HepG2 (cell line): ENCODE data around the gene EFCAB11. TPM values are rescaled to one million over a fixed set of nuclear protein-coding genes. Genes with fewer than 3 reads are reported as not detected.

Experiments used
- ATAC-seq: fragments of 200-7000 bp; cut with Tn5 transposase; 3 replicates; pipeline ENCODE4 v1.9.1; 2020; ENCODE audit warnings: mild to moderate bottlenecking, moderate library complexity
- BruUV-seq: library from RNA; stranded (reverse); fragments of 400-500 nt; replicated peaks from 2 replicates; lab custom pipeline; 2021; lab: Mats Ljungman, UMichigan
- CTCF ChIA-PET: fragments of 300-600 bp; formaldehyde crosslinking; extraction: SDS; loops from one replicate; lab custom pipeline; 2021; ENCODE audit warnings: low total read pairs, inconsistent platforms, low intra/inter-chr PET ratio; lab: Yijun Ruan, JAX
- POLR2A ChIA-PET: fragments of 350-600 bp; sonication (Branson Sonifier 250); formaldehyde crosslinking; loops from one replicate; lab custom pipeline; 2020; ENCODE audit warnings: antibody characterized with exemption, inconsistent platforms; lab: Yijun Ruan, JAX
- DNase-seq: peaks from one replicate; pipeline ENCODE4 v3.0.0-alpha.2; 2015; ENCODE audit warnings: low spot score
- FAIRE-seq: peaks from 3 replicates; lab custom pipeline; 2011; peaks lifted over from hg19 to GRCh38; lab: Jason Lieb, UNC
- H2AFZ ChIP-seq: one replicate; pipeline ENCODE4 v1.6.1; 2011; ENCODE audit warnings: low read length, inconsistent platforms
- H3K27ac ChIP-seq: fragments of 300-600 bp; 3 replicates; pipeline ENCODE4 v1.8.0; 2011; ENCODE audit warnings: mixed run types, mild to moderate bottlenecking, mixed read lengths, low read length, inconsistent platforms; ENCODE audit not compliant: insufficient read depth; ENCODE audit errors: extremely low read length
- H3K27me3 ChIP-seq, 2 experiments: fragments of 200-600 bp in 1 of 2; 2 replicates in 1 of 2; 3 replicates in 1 of 2; pipeline versions ENCODE4 v1.6.0 to v1.8.0; 2011; ENCODE audit warnings: low read length in 2 of 2, mild to moderate bottlenecking in 2 of 2, moderate library complexity in 2 of 2, inconsistent platforms in 1 of 2; ENCODE audit not compliant: insufficient read depth in 2 of 2, control insufficient read depth in 1 of 2
- H3K36me3 ChIP-seq, 2 experiments: fragments of 200-600 bp in 1 of 2; replicated peaks in 1 of 2; 2 replicates in 1 of 2; 3 replicates in 1 of 2; pipeline versions ENCODE4 v1.5.1 to v1.8.0; 2011; ENCODE audit warnings: low read length in 2 of 2, inconsistent platforms in 1 of 2; ENCODE audit not compliant: insufficient read depth in 2 of 2, control insufficient read depth in 1 of 2
- H3K4me1 ChIP-seq: 2 replicates; pipeline ENCODE4 v1.5.1; 2012; ENCODE audit warnings: low read length, inconsistent platforms; ENCODE audit not compliant: insufficient read depth
- H3K4me2 ChIP-seq: 2 replicates; pipeline ENCODE4 v1.6.0; 2011; ENCODE audit warnings: low read depth, low read length, inconsistent platforms
- H3K4me3 ChIP-seq, 3 experiments: fragments of 200-600 bp in 1 of 3; sonication (generic), shearing (Covaris generic) in 1 of 3; replicated peaks in 1 of 3; 2 replicates each; pipeline ENCODE4 v1.5.1; 2011 to 2016; ENCODE audit warnings: low read length in 3 of 3, inconsistent platforms in 2 of 3, low read depth in 2 of 3, mild to moderate bottlenecking in 2 of 3, control low read depth in 1 of 3, mixed read lengths in 1 of 3; ENCODE audit not compliant: insufficient read depth in 1 of 3
- H3K79me2 ChIP-seq: one replicate; pipeline ENCODE4 v1.6.1; 2011; ENCODE audit warnings: low read length, inconsistent platforms; ENCODE audit not compliant: insufficient read depth
- H3K9ac ChIP-seq: 2 replicates; pipeline ENCODE4 v1.6.0; 2011; ENCODE audit warnings: mild to moderate bottlenecking, low read depth, low read length, inconsistent platforms; ENCODE audit not compliant: insufficient read depth
- H3K9me3 ChIP-seq: 2 replicates; pipeline ENCODE4 v1.5.1; 2012; ENCODE audit warnings: mild to moderate bottlenecking, low read length
- H4K20me1 ChIP-seq: 2 replicates; pipeline ENCODE4 v1.6.0; 2011; ENCODE audit warnings: inconsistent platforms, mild to moderate bottlenecking, low read length, moderate library complexity; ENCODE audit not compliant: insufficient read depth
- DMAP1 ChIP-seq: IDR thresholded peaks from 2 replicates; pipeline ENCODE4 v1.6.1; 2016
- E2F2 ChIP-seq: sonication (generic); formaldehyde crosslinking; IDR thresholded peaks from 2 replicates; pipeline ENCODE4 v1.4.0; 2020; ENCODE audit warnings: missing genetic modification reagents, borderline replicate concordance
- FOXK1 ChIP-seq: sonication (generic); formaldehyde crosslinking; IDR thresholded peaks from 2 replicates; pipeline ENCODE4 v1.4.0; 2020; ENCODE audit warnings: low read depth, missing genetic modification reagents, borderline replicate concordance
- MBNL3 ChIP-seq: fragments of 250-450 bp; sonication (Bioruptor Pico); conservative IDR thresholded peaks from 2 replicates; pipeline ENCODE4 v1.8.0; 2022; ENCODE audit warnings: mild to moderate bottlenecking, inconsistent platforms
- MED13 ChIP-seq: sonication (generic); formaldehyde crosslinking; IDR thresholded peaks from 2 replicates; pipeline ENCODE4 v1.5.0; 2020; ENCODE audit warnings: missing genetic modification reagents
- NBN ChIP-seq: fragments of 450-650 bp; conservative IDR thresholded peaks from 2 replicates; pipeline ENCODE4 v1.6.1; 2017
- POGZ ChIP-seq: sonication (generic); formaldehyde crosslinking; IDR thresholded peaks from 2 replicates; pipeline ENCODE4 v1.4.0; 2020; ENCODE audit warnings: mild to moderate bottlenecking, missing genetic modification reagents
- SNAPC2 ChIP-seq: sonication (generic); formaldehyde crosslinking; IDR thresholded peaks from 2 replicates; pipeline ENCODE4 v1.8.1; 2022; ENCODE audit warnings: mild to moderate bottlenecking, missing genetic modification reagents
- SNAPC5 ChIP-seq: sonication (generic); formaldehyde crosslinking; IDR thresholded peaks from 2 replicates; pipeline ENCODE4 v1.8.1; 2023; ENCODE audit warnings: mild to moderate bottlenecking, missing genetic modification reagents, borderline replicate concordance
- TSC22D2 ChIP-seq: sonication (generic); formaldehyde crosslinking; IDR thresholded peaks from 2 replicates; pipeline ENCODE4 v1.5.1; 2020; ENCODE audit warnings: missing genetic modification reagents, mild to moderate bottlenecking, borderline replicate concordance
- ZFAT ChIP-seq: sonication (generic); formaldehyde crosslinking; conservative IDR thresholded peaks from 2 replicates; pipeline ENCODE4 v1.8.1; 2023; ENCODE audit warnings: missing genetic modification reagents, inconsistent platforms
- ZNF33B ChIP-seq: sonication (generic); formaldehyde crosslinking; IDR thresholded peaks from 2 replicates; pipeline ENCODE4 v1.5.1; 2020; ENCODE audit warnings: mild to moderate bottlenecking, missing genetic modification reagents
- ZNF564 ChIP-seq: sonication (generic); formaldehyde crosslinking; IDR thresholded peaks from 2 replicates; pipeline ENCODE4 v1.8.1; 2023; ENCODE audit warnings: mild to moderate bottlenecking, missing genetic modification reagents
- ZNF607 ChIP-seq: sonication (generic); formaldehyde crosslinking; IDR thresholded peaks from 2 replicates; pipeline ENCODE4 v1.5.1; 2020; ENCODE audit warnings: missing genetic modification reagents, mild to moderate bottlenecking, borderline replicate concordance
- WGBS: methylation state at CpG from one replicate; pipeline ENCODE4 v1.1.6; 2017; ENCODE audit warnings: low lambda C conversion rate; 5-methylcytosine and 5-hydroxymethylcytosine counted together
- in situ Hi-C: cut with HindIII; loops from 2 replicates; pipeline ENCODE4 v1.10.0; 2017; ENCODE audit warnings: low pct_unique_long_range_greater_than_20kb; ENCODE audit not compliant: extremely low pct_ligation_motif_present
- intact Hi-C: fragments of 100-400 bp; cut with micrococcal nuclease; formaldehyde crosslinking; loops from one replicate; pipeline ENCODE4 v1.10.0; 2022; ENCODE audit not compliant: unreplicated experiment
- polyA plus RNA-seq, 8 experiments: library from polyadenylated mRNA; depleted of rRNA in 3 of 8; stranded (reverse) in 7 of 8; unstranded in 1 of 8; fragments of >200 nt; fragmentation: Illumina TruSeq in 4 of 8; extraction: Trizol in 4 of 8; gene quantifications; 2 replicates each; pipeline versions ENCODE4 v1.2.1 to v1.2.3, GENCODE V29; 2011 to 2016; ENCODE audit warnings: low read depth in 4 of 8, missing spikeins in 1 of 8, mixed read lengths in 1 of 8; ENCODE audit not compliant: insufficient read depth in 1 of 8
- total RNA-seq, 5 experiments: library from RNA; depleted of rRNA; stranded (reverse); fragments of >200 nt; fragmentation: Illumina TruSeq; extraction: Trizol; gene quantifications; 2 replicates each; pipeline ENCODE4 v1.2.3, GENCODE V29; 2016; ENCODE audit warnings: low read depth in 1 of 5
- TF ChIP-seq, protein P1 (sequence below): sonication (generic); formaldehyde crosslinking; IDR thresholded peaks from 2 replicates; pipeline ENCODE4 v1.5.0; 2020; ENCODE audit warnings: mild to moderate bottlenecking, missing genetic modification reagents

EFCAB11 gene
- total and polyA plus RNA-seq, 2 of the 13 experiments (the other 11 are each of a cell fraction or from before 2014, with no cell fraction given), result 8.2 to 31.5 TPM

DNA sequence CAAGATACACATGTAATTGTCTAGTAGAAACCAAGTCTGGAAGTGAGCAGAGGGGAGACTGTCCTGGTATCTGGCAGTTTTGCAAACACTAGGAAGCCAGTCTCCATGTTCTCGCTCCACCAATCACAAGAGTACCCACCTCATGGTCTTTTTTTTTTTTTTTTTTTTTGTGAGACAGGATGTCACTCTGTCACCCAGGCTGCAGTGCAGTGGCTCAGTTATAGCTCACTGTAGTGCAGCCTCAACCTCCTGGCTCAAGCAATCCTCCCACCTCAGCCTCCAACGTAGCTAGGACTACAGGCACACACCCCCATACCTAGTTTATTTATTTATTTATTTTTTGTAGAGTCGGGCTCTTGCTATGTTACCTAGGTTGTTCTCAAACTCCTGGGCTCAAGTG is 189.2 kb downstream of the EFCAB11 start:
- in situ Hi-C loops, result loop anchor here (25.0 kb wide), 1 partner anchor 728 kb away; no protein-coding TSS in a partner anchor
- 59% methylated on average over 3 of the region's 3 CpGs for WGBS
- no TSS peak for BruUV-seq

More for the DNA sequence above, 189.2 kb downstream of the EFCAB11 start:
- no peak overlapping the region for H3K4me3 ChIP-seq
- FAIRE-seq (no peak), DNase-seq (no peak), ATAC-seq (no peak)
- H4K20me1 ChIP-seq, result no peaks in the 10 kb centered on the region
- H2AFZ ChIP-seq, result no peak overlapping the region
- no peaks in the 10 kb centered on the region for H3K9me3 ChIP-seq
- no peak overlapping the region for H3K4me2 ChIP-seq
- H3K36me3 ChIP-seq, result no peaks in the 10 kb centered on the region
- no peak for TF ChIP-seq MED13
- no peak for TF ChIP-seq TSC22D2 (CRISPR knock-in tag)
- no peak for TF ChIP-seq POGZ (CRISPR knock-in tag)
- no peak for TF ChIP-seq NBN
- no peak for TF ChIP-seq E2F2 (CRISPR knock-in tag)
- no peak for TF ChIP-seq MBNL3 (CRISPR knock-in tag)
- no peak for TF ChIP-seq DMAP1
- TF ChIP-seq FOXK1, result no peak
- TF ChIP-seq ZNF607, result no peak
- TF ChIP-seq SNAPC2 (CRISPR knock-in tag), result no peak
- no peak for TF ChIP-seq ZNF564
- no peak for TF ChIP-seq ZFAT
- TF ChIP-seq SNAPC5 (CRISPR knock-in tag), result no peak
- TF ChIP-seq, protein P1, sequence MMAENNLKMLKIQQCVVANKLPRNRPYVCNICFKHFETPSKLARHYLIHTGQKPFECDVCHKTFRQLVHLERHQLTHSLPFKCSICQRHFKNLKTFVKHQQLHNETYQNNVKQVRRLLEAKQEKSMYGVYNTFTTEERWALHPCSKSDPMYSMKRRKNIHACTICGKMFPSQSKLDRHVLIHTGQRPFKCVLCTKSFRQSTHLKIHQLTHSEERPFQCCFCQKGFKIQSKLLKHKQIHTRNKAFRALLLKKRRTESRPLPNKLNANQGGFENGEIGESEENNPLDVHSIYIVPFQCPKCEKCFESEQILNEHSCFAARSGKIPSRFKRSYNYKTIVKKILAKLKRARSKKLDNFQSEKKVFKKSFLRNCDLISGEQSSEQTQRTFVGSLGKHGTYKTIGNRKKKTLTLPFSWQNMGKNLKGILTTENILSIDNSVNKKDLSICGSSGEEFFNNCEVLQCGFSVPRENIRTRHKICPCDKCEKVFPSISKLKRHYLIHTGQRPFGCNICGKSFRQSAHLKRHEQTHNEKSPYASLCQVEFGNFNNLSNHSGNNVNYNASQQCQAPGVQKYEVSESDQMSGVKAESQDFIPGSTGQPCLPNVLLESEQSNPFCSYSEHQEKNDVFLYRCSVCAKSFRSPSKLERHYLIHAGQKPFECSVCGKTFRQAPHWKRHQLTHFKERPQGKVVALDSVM (CRISPR knock-in tag), result no peak
- TF ChIP-seq ZNF33B (CRISPR knock-in tag), result no peak
- peaks cover 28% of the 10 kb centered on the region for H3K4me1 ChIP-seq
- CTCF ChIA-PET, result no interaction called here
- POLR2A ChIA-PET, result no interaction called here
- no peaks in the 10 kb centered on the region for H3K79me2 ChIP-seq
- H3K9ac ChIP-seq, result no peak overlapping the region
- intact Hi-C loops, result loop anchor here (5.0 kb wide), 1 partner anchor 738 kb away; no protein-coding TSS in a partner anchor
- no peak overlapping the region for H3K27ac ChIP-seq
- peaks cover 2 to 13% of the 10 kb centered on the region in 2 experiments; a peak in 3 of 5 replicates for H3K27me3 ChIP-seq
